Osteocyte (in vitro differentiated cells): ENCODE results near the gene GLIS2. TPM values are rescaled to one million over a fixed set of nuclear protein-coding genes. Genes with fewer than 3 reads are reported as not detected.

Source experiments
- DNase-seq: peaks from one replicate; pipeline ENCODE4 v3.0.0; 2021; ENCODE audit warnings: mixed read lengths; ENCODE audit not compliant: unreplicated experiment; ENCODE audit errors: extremely low spot score
- H3K27ac Mint-ChIP-seq: one replicate; pipeline ENCODE4 v1.8.0; 2021; ENCODE audit warnings: mild to moderate bottlenecking, mixed read lengths; ENCODE audit not compliant: unreplicated experiment
- H3K27me3 Mint-ChIP-seq: one replicate; pipeline ENCODE4 v1.8.0; 2021; ENCODE audit warnings: mixed read lengths; ENCODE audit not compliant: unreplicated experiment
- H3K36me3 Mint-ChIP-seq: one replicate; pipeline ENCODE4 v1.8.0; 2021; ENCODE audit warnings: mixed read lengths; ENCODE audit not compliant: unreplicated experiment
- H3K4me1 Mint-ChIP-seq: one replicate; pipeline ENCODE4 v1.8.0; 2021; ENCODE audit warnings: mixed read lengths; ENCODE audit not compliant: unreplicated experiment
- H3K4me3 Mint-ChIP-seq: one replicate; pipeline ENCODE4 v1.8.0; 2021; ENCODE audit warnings: mild to moderate bottlenecking, moderate library complexity, mixed read lengths; ENCODE audit not compliant: unreplicated experiment
- H3K9me3 Mint-ChIP-seq: one replicate; pipeline ENCODE4 v1.8.0; 2021; ENCODE audit warnings: mixed read lengths; ENCODE audit not compliant: unreplicated experiment
- total RNA-seq: library from RNA; stranded (reverse); gene quantifications from 2 replicates; pipeline ENCODE4 v1.2.1, GENCODE V29; 2021
- TF ChIP-seq, protein P1 (sequence below): fragments of 200-600 bp; sonication (generic); IDR thresholded peaks from 2 replicates; pipeline ENCODE4 v1.5.0; 2021; ENCODE audit warnings: antibody characterized with exemption, mild to moderate bottlenecking, moderate library complexity

GLIS2 gene
- total RNA-seq, 1 donor from 2014 or later = 59.9 TPM

- Mint-ChIP-seq H3K4me1 (peaks cover 56% of the 10 kb centered on the region), H3K4me3 (peak overlapping the region; percentile 38), H3K27me3 (no peaks in the 10 kb centered on the region), H3K9me3 (no peaks in the 10 kb centered on the region), H3K27ac (peak overlapping the region; percentile 41), H3K36me3 (no peaks in the 10 kb centered on the region)
- TF ChIP-seq, protein P1, sequence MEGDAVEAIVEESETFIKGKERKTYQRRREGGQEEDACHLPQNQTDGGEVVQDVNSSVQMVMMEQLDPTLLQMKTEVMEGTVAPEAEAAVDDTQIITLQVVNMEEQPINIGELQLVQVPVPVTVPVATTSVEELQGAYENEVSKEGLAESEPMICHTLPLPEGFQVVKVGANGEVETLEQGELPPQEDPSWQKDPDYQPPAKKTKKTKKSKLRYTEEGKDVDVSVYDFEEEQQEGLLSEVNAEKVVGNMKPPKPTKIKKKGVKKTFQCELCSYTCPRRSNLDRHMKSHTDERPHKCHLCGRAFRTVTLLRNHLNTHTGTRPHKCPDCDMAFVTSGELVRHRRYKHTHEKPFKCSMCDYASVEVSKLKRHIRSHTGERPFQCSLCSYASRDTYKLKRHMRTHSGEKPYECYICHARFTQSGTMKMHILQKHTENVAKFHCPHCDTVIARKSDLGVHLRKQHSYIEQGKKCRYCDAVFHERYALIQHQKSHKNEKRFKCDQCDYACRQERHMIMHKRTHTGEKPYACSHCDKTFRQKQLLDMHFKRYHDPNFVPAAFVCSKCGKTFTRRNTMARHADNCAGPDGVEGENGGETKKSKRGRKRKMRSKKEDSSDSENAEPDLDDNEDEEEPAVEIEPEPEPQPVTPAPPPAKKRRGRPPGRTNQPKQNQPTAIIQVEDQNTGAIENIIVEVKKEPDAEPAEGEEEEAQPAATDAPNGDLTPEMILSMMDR = no peak
- no peak for DNase-seq
These were observed 3.9 kb downstream of the GLIS2 start for GRCh38 chr16:4319454-4320421.

DNA sequence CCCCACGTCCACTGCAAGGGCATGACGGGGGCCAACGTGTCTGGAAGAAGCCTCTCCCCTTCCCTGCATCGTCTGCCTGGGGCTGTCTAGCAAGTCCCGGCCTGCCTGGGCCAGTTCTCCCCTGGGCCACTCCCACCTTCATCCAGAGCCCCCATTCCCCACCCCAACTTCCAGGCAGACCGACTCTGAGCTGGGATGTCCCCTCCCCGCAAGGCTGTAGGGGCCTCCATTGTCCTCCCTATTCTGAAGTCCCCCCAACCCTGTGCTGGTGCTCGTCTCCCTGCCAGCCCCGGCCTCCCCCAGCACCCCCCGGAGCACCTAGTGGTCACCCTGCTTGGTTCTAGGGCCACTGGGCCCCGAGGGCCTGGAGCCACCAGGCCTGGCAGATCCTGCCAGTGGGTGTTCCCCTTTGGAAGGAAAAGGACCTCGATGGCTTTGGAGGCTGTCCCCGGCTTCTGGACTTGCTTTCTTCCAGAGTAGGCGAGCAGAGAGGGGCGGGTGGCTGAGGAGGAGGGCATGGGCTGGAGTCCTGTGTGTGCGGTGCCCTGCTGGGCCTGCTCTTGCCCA lies 4.8 kb downstream of the GLIS2 start:
- no peak overlapping the region for H3K27ac Mint-ChIP-seq
- H3K9me3 Mint-ChIP-seq = no peaks in the 10 kb centered on the region
- H3K4me1 Mint-ChIP-seq = peaks cover 58% of the 10 kb centered on the region

DNA sequence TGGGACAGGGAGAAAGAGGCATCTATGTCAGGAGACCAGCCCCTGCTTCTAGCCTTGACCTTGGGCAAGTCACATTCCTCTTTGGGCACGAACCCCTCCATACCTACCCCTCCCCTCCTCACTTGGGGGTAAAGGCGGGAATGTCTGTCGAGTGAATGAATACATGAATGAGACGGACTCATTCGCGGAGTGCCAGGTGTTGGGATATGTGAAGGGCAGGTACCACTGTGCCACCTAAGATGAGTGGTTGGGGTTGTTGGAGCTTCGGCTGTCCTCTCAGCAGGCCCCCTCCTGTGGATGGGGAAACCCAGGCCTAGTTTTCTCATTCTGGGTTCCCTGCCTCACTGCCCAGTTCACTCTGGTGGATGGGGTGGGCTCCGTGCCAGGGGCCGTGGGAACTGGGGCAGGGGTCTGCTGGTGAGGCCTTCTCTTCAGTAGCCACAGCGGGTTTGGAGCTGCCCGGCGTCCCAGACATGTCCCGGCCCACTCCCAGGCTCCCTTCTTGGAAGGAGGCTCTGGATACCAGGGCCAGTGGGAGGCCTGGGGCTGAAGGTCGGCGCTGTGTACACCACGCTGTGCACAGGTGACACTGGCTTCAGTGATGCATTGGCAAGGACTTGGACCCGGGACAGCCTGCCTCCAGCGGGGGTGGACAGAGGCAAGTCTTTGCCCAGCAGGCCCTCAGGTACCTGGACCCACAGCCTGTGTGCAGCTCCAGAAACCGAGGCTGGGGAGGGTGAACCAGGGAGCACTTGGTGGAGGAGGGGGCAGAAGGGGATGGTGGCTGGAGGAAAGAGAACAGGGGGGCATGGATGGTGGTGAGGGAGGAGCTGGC lies 5.6 kb downstream of the GLIS2 start:
- no peaks in the 10 kb centered on the region for H3K36me3 Mint-ChIP-seq
- H3K27me3 Mint-ChIP-seq = no peaks in the 10 kb centered on the region
- DNase-seq = no peak
- H3K9me3 Mint-ChIP-seq = no peaks in the 10 kb centered on the region
- H3K4me1 Mint-ChIP-seq = peaks cover 65% of the 10 kb centered on the region
- H3K4me3 Mint-ChIP-seq = no peak overlapping the region
- TF ChIP-seq, protein P1 = no peak
- H3K27ac Mint-ChIP-seq = no peak overlapping the region

More for the DNA sequence above, 4.8 kb downstream of the GLIS2 start:
- no peak for DNase-seq
- TF ChIP-seq, protein P1 = no peak
- no peak overlapping the region for H3K4me3 Mint-ChIP-seq
- no peaks in the 10 kb centered on the region for H3K36me3 Mint-ChIP-seq
- no peaks in the 10 kb centered on the region for H3K27me3 Mint-ChIP-seq

- H3K4me3 Mint-ChIP-seq = no peak overlapping the region
- no peak for DNase-seq
- no peaks in the 10 kb centered on the region for H3K9me3 Mint-ChIP-seq
- H3K4me1 Mint-ChIP-seq = peaks cover 65% of the 10 kb centered on the region
- H3K36me3 Mint-ChIP-seq = no peaks in the 10 kb centered on the region
- TF ChIP-seq, protein P1 = no peak
- no peak overlapping the region for H3K27ac Mint-ChIP-seq
- H3K27me3 Mint-ChIP-seq = no peaks in the 10 kb centered on the region
These were observed 6.5 kb downstream of the GLIS2 start for GRCh38 chr16:4322121-4323052.
